Activated B cell treated with CpG ODN at 0.5 μM for 24 hours (primary cell): ENCODE measurements around the gene NOXO1. TPM values are rescaled to one million over a fixed set of nuclear protein-coding genes. Genes with fewer than 3 reads are reported as not detected.
"Not testable (repeated sequence)": the region's sequence is repeated elsewhere in the genome, so short reads cannot be mapped to it uniquely, and the experiment has no call there.

Source experiments
- ATAC-seq: fragments of 200-7000 bp; cut with Tn5 transposase; one replicate; pipeline ENCODE4 v1.10.0; 2021; ENCODE audit warnings: low read depth, mild to moderate bottlenecking, moderate library complexity
- CTCF ChIA-PET: fragments of 350-600 bp; sonication (Branson Sonifier 250); formaldehyde crosslinking; loops from one replicate; lab custom pipeline; 2021; ENCODE audit warnings: antibody characterized with exemption; lab: Charles Lee
- POLR2A ChIA-PET: fragments of 350-600 bp; sonication (Branson Sonifier 250); formaldehyde crosslinking; loops from one replicate; lab custom pipeline; 2021; ENCODE audit warnings: antibody characterized with exemption; lab: Charles Lee
- DNase-seq: peaks from one replicate; pipeline ENCODE4 v3.0.0; 2022
- H3K27ac Mint-ChIP-seq: one replicate; pipeline ENCODE4 v1.8.0; 2020; ENCODE audit warnings: mixed read lengths
- H3K27me3 Mint-ChIP-seq: one replicate; pipeline ENCODE4 v1.8.0; 2021; ENCODE audit warnings: mixed read lengths
- H3K36me3 Mint-ChIP-seq: one replicate; pipeline ENCODE4 v1.8.0; 2021; ENCODE audit warnings: low read depth, mixed read lengths
- H3K4me1 Mint-ChIP-seq: one replicate; pipeline ENCODE4 v1.8.0; 2021; ENCODE audit warnings: mixed read lengths
- H3K4me3 Mint-ChIP-seq: one replicate; pipeline ENCODE4 v1.8.0; 2020; ENCODE audit warnings: mild to moderate bottlenecking, mixed read lengths
- H3K9me3 Mint-ChIP-seq: one replicate; pipeline ENCODE4 v1.8.0; 2020; ENCODE audit warnings: mixed read lengths
- intact Hi-C: fragments of 100-400 bp; cut with micrococcal nuclease; formaldehyde crosslinking; loops from one replicate; pipeline ENCODE4 v1.15.1; 2024
- total RNA-seq: library from RNA; stranded (reverse); gene quantifications from 2 replicates; pipeline ENCODE4 v1.2.3, GENCODE V29; 2022
- TF ChIP-seq, protein P1 (sequence below): fragments of 200-600 bp; IDR thresholded peaks from one replicate; pipeline ENCODE4 v1.8.0; 2022; ENCODE audit warnings: antibody characterized with exemption, mild to moderate bottlenecking

The NOXO1 gene
- total RNA-seq, 1 donor from 2014 or later = 0.73 TPM

GRCh38 chr16:1963806-1964505 is 17.3 kb downstream of the NOXO1 start:
- peak overlapping the region; percentile 90 for H3K27ac Mint-ChIP-seq
- CTCF ChIA-PET = interaction anchor here (0.7 to 1.5 kb wide), 3 partner anchors 22 to 40 kb away, joined by 3 read pairs; no protein-coding TSS in a partner anchor
- DNase-seq = no peak
- intact Hi-C loops = loop anchor here (1.0 to 10.0 kb wide), 7 partner anchors 8 to 1191 kb away; partner anchors contain the start of genes GFER, MSRB1, RNPS1 and TBL3
- no peaks in the 10 kb centered on the region for H3K27me3 Mint-ChIP-seq
- H3K9me3 Mint-ChIP-seq = no peaks in the 10 kb centered on the region
- POLR2A ChIA-PET = interaction anchor here (0.6 to 9.7 kb wide), 51 partner anchors 7 to 1926 kb away, joined by 3 to 351 read pairs (median 4); partner anchors contain the start of genes ATP6V0C, CHTF18, CRAMP1 and ECI1
- peaks cover 45% of the 10 kb centered on the region for H3K36me3 Mint-ChIP-seq
- peaks cover 55% of the 10 kb centered on the region for H3K4me1 Mint-ChIP-seq
- TF ChIP-seq, protein P1, sequence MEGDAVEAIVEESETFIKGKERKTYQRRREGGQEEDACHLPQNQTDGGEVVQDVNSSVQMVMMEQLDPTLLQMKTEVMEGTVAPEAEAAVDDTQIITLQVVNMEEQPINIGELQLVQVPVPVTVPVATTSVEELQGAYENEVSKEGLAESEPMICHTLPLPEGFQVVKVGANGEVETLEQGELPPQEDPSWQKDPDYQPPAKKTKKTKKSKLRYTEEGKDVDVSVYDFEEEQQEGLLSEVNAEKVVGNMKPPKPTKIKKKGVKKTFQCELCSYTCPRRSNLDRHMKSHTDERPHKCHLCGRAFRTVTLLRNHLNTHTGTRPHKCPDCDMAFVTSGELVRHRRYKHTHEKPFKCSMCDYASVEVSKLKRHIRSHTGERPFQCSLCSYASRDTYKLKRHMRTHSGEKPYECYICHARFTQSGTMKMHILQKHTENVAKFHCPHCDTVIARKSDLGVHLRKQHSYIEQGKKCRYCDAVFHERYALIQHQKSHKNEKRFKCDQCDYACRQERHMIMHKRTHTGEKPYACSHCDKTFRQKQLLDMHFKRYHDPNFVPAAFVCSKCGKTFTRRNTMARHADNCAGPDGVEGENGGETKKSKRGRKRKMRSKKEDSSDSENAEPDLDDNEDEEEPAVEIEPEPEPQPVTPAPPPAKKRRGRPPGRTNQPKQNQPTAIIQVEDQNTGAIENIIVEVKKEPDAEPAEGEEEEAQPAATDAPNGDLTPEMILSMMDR = no peak
- peak overlapping the region; percentile 92 for H3K4me3 Mint-ChIP-seq
- peak; percentile 13 for ATAC-seq

DNA sequence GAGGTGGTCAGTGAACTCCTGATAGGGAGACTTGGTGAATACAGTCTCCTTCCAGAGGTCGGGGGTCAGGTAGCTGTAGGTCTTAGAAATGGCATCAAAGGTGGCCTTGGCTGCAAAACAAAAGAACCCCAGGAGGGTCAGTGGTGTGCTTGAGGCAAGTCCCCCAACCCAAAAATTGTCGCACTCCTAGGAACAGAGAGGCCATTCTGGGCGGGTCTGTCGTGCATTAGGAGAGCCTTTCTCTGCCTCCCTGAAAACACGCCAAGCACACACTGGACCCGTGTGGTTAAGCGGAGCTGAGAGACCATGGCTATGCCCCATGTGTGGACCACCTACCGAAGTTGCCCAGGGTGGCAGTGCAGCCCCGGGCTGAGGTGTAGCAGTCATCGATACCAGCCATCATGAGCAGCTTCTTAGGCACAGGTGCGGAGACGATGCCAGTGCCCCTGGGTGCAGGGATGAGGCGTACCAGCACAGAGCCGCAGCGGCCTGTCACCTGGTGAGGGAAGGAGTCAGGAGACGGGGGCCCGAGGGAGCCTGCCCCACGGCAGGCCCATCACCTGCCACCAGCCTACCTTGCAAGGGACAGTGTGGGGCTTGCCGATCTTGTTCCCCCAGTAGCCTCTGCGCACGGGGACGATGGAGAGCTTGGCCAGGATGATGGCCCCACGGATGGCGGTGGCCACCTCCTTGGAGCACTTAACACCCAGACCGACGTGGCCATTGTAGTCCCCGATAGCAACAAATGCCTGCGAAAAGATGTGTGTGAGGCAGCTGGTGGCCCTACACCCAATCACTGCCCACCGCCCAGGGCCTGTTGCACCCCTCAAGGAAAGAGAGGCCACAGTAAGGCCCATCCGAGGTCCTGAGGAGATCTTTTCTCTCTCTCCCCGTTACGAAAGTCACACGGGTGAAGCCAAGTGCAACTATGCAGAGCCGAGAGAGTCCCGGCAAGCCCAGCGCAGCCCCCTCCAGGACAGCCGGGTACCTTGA is 18.8 kb downstream of the NOXO1 start:
- POLR2A ChIA-PET = interaction anchor here (0.6 to 9.7 kb wide), 6 partner anchors 9 to 1561 kb away, joined by 3 to 351 read pairs (median 4); partner anchors contain the start of genes DECR2, GFER, MSRB1 and NOXO1
- peaks cover 45% of the 10 kb centered on the region for H3K36me3 Mint-ChIP-seq
- peaks cover 55% of the 10 kb centered on the region for H3K4me1 Mint-ChIP-seq
- CTCF ChIA-PET, DNase-seq, H3K9me3 Mint-ChIP-seq, ATAC-seq, H3K27me3 Mint-ChIP-seq: not testable (repeated sequence)
- peak overlapping the region; percentile 92 for H3K4me3 Mint-ChIP-seq
- intact Hi-C loops = loop anchor here (5.0 to 10.0 kb wide), 2 partner anchors 305 to 1192 kb away; partner anchors contain the start of gene RNPS1
- peak overlapping the region; percentile 90 for H3K27ac Mint-ChIP-seq

GRCh38 chr16:1961651-1962067 is 19.6 kb downstream of the NOXO1 start:
- Mint-ChIP-seq H3K9me3 (no peaks in the 10 kb centered on the region), H3K27ac (no peak overlapping the region), H3K4me1 (peaks cover 55% of the 10 kb centered on the region), H3K4me3 (peak overlapping the region; percentile 48), H3K36me3 (peaks cover 45% of the 10 kb centered on the region), H3K27me3 (no peaks in the 10 kb centered on the region)
- ChIA-PET CTCF (no interaction called here), POLR2A (interaction anchor here (0.6 to 9.7 kb wide), 6 partner anchors 10 to 1560 kb away, joined by 3 to 351 read pairs (median 4); partner anchors contain the start of genes DECR2, GFER, MSRB1 and NOXO1)
- DNase-seq (no peak), ATAC-seq (no peak)
- intact Hi-C loops = loop anchor here (5.0 to 10.0 kb wide), 2 partner anchors 306 to 1193 kb away; partner anchors contain the start of gene RNPS1
- TF ChIP-seq, protein P1 = no peak

DNA sequence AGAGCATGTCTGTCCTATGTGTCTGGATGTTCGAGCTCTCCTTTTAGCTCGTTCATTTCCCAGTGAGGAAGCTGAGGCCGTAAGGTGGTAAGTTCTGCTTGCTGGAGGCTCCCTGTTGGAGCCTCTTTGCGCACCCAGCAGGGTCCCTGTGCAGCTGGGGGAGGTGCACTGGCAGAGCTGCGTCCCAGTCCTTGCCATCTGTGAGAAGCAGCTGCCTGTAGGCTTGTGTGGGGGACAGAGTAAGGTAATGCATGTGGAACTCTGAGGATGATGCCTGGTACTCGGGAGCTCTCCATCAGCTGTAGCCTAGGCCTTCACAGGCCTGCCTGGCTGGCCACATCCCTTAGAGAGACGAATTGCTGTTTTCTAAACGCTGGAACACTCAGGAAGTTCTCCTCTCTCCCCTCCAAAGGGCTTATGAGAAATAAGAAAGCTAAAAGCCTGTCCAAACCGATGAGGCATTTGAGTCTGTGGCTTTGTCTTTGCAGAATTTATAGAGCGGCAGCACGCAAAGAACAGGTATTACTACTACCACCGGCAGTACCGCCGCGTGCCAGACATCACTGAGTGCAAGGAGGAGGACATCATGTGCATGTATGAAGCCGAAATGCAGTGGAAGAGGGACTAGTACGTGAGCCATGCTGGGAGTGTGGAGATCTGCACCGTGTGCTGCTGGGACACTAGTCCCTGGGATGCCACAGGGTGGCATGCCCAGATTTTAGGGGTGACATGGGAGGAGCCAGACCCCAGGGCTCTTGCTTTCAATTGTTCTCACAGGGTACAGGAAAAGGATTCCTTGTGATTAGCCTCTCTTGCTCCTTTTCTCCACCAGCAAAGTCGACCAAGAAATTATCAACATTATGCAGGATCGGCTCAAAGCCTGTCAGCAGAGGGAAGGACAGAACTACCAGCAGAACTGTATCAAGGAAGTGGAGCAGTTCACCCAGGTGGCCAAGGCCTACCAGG is 20.3 kb downstream of the NOXO1 start:
- TF ChIP-seq, protein P1 = no peak
- intact Hi-C loops = loop anchor here (5.0 to 10.0 kb wide), 2 partner anchors 306 to 1194 kb away; partner anchors contain the start of gene RNPS1
- ChIA-PET CTCF (no interaction called here), POLR2A (interaction anchor here (0.5 to 9.7 kb wide), 13 partner anchors 8 to 1198 kb away, joined by 3 to 351 read pairs (median 5); partner anchors contain the start of genes ECI1, GFER, MSRB1 and NOXO1)
- DNase-seq = peak; percentile 25
- H3K27me3 Mint-ChIP-seq = no peaks in the 10 kb centered on the region
- no peaks in the 10 kb centered on the region for H3K9me3 Mint-ChIP-seq
- peak overlapping the region; percentile 86 for H3K27ac Mint-ChIP-seq
- peaks cover 55% of the 10 kb centered on the region for H3K4me1 Mint-ChIP-seq
- peak overlapping the region; percentile 91 for H3K4me3 Mint-ChIP-seq
- H3K36me3 Mint-ChIP-seq = peaks cover 45% of the 10 kb centered on the region
- no peak for ATAC-seq
